GM19438 (cell line): ENCODE results near the gene VSTM5.

Source experiments
- ATAC-seq: cut with Tn5 transposase; IDR thresholded peaks from one replicate; pipeline ENCODE4 v1.9.1; 2021; ENCODE audit warnings: low read depth; ENCODE audit not compliant: unreplicated experiment

VSTM5 gene

GRCh38 chr11:93843906-93844305, 6.5 kb downstream of the VSTM5 start:
- no peak for ATAC-seq

DNA sequence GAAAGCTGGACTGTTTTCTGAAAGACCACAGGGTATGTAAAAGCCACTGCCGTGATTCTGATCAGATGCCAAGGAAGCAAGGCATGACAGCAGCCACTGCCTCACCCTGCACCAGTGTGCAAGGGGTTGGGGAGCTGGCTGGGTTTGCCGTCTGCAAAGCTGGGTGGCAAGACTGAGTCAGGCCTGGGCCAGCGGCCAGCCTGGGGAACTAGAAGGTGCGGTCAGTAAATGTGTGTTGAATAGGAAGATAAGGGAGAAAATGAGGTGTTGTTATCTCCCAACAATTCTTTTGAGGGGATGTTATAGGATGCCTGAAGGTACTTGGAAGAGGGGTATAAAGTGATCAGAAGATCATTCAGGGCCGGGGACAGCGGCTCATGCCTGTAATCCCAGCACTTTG, 8.0 kb downstream of the VSTM5 start:
- no peak for ATAC-seq

DNA sequence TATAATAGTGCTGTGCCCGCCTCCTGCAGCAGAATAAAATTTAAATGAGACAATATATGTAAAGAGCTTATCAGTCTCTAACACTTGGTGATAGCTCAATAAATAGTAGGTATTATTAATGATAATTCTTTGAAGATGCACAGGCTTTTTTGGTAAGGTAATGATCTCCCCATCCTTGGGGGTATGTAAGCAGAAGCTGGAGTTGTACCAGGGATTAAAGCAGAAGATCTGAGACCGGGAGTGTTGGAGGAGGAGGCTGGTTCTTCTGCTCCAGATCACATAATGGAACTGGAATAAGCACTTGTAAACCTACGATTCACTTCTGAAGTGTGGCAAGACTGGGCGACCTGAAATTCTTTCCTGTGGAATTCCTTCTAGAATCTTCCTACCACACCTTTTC, 8.4 kb downstream of the VSTM5 start:
- ATAC-seq: no peak

- no peak for ATAC-seq
Observed at GRCh38 chr11:93841446-93841845, 9.0 kb downstream of the VSTM5 start.

GRCh38 chr11:93840981-93841380, 9.4 kb downstream of the VSTM5 start:
- no peak for ATAC-seq

GRCh38 chr11:93840180-93840579, 10.2 kb downstream of the VSTM5 start:
- no peak for ATAC-seq

DNA sequence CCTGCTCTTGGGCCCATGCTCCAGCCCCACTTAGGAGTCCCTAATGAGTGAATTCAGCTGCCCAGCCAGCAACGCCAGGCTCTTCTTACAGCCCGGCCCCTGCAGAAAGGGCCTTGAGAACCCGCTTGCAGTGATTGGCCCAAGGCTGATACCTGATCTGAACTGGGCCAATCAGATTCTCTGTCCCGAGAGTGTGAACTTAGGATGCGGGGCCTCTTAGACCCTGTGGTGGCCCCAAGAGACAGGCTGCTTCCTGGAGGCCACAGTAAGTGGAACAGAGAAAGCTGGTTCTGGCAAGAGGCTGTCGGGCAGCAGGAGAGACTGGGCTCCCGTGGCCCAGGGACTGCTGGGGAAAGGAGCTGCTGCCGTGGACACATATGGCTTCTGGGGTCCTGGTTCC, 11.5 kb downstream of the VSTM5 start:
- ATAC-seq: no peak

GRCh38 chr11:93832780-93833179, 17.6 kb downstream of the VSTM5 start:
- ATAC-seq: no peak

- no peak for ATAC-seq
Observed at GRCh38 chr11:93831343-93832127, 18.9 kb downstream of the VSTM5 start.

GRCh38 chr11:93829598-93829997, 20.8 kb downstream of the VSTM5 start:
- no peak for ATAC-seq

- no peak for ATAC-seq
Observed at GRCh38 chr11:93827363-93827762, 23.1 kb downstream of the VSTM5 start.

DNA sequence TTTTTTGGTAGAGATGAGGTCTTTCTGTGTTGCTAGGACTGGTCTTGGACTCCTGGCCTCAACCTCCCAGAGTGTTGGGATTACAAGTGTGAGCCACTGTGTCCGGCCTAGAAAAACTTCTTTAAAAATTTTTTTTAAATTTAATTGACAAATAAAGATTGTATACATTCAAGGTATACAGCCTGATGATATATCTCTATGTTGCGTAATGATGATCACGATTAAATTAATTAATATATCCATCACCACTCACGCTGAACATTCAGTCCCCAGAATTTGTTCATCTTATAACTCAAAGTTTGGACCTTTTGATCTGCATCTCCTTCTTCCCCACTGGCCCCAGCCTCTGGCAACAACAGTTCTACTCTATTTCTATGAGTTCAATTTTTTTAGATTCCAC, 27.2 kb downstream of the VSTM5 start:
- no peak for ATAC-seq

DNA sequence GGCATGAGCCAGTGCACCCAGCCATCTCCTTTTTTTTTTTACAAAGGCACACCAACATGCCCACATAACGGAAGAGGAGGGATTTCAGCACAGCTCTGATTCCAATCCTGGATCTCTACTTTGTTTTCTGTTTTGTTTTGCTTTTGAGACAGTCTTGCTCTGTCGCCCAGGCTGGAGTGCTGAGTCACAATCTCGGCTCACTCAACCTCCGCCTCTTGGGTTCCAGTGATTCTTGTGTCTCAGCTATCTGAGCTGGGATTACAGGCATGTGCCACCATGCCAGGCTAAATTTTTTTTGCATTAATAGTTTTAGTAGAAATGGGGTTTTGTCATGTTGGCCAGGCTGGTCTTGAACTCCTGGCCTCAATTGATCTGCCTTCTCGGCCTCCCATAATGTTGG, 28.1 kb downstream of the VSTM5 start:
- no peak for ATAC-seq

- ATAC-seq: no peak
Observed at GRCh38 chr11:93821617-93822016, 28.8 kb downstream of the VSTM5 start.

DNA sequence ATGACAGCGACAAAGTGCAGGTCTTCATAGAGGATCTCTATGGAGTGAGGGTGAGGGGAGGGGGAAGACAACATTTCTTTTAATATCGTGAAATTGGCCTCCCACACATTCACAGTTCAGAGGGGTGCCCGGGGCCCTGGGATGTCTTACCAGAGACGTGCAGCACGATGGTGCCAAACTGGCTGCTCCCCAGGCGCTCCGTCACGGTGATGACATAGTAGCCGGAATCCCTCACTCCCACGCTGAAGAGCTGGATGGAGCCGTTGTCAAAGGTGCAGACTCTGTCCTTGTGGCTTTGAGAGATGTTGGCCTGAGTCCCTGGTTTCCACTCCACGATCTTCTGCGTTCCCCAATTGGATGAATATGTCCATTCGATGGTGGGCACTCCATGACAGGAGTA, 29.6 kb downstream of the VSTM5 start:
- ATAC-seq: no peak

- ATAC-seq: no peak
Observed at GRCh38 chr11:93819966-93820695, 30.3 kb downstream of the VSTM5 start.

- no peak for ATAC-seq
Observed at GRCh38 chr11:93817426-93818348, 32.7 kb downstream of the VSTM5 start.

DNA sequence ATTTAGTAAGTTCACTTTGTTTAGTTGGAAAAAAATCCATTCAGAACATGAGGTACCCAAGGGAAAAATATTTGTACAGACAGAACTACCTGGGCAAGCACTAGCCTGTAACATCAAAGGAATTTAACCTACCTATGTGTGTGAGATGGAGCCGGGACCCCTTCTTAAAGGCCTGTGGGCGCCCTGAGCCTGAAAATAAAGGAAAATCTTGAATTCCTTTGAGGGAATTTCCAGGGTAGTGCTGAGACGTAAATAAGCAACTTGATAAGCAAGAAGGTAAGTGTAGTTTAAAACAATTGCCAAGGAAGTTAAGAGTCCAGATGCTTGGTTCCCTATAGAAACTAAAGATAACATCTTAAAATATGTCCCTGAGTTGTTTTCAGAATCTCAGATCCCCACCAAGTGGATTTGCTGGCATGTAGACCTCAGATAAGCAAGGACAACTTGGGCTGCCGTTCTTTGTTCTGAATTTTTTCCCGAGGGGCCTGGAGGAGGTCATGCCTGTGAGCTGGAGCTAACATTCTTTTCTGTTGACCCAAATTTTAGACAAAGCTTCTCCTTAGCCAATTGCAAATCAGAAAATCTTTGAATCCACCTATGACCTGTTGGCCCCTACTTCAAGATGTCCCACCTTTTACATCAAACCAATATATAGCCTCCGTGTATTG, 35.3 kb downstream of the VSTM5 start:
- ATAC-seq: no peak

GRCh38 chr11:93813974-93814373, 36.4 kb downstream of the VSTM5 start:
- no peak for ATAC-seq

DNA sequence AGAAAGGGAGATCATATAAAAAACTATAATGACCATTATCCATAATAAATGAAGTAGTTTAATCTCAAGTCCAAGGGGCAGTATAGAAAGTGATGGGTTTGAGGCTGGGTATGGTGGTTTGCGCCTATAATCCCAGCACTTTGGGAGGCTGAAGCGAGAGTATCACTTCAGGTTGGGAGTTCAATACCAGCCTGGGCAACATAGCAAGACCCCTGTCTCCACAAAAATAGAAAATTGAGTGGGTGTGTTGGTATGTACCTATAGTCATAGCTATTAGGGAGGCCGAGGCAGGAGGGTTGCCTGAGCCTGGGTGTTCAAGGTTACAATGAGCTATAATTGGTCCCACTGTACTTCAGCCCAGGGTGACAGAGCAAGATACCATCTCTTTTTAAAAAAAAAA, 42.4 kb downstream of the VSTM5 start:
- ATAC-seq: no peak

GRCh38 chr11:93804879-93805278, 45.5 kb downstream of the VSTM5 start:
- no peak for ATAC-seq
